Measurements from ENCODE around the gene GEMIN5. TPM values are rescaled to one million over a fixed set of nuclear protein-coding genes. Genes with fewer than 3 reads are reported as not detected.
"Not testable (repeated sequence)": the region's sequence is repeated elsewhere in the genome, so short reads cannot be mapped to it uniquely, and the experiment has no call there.

The GEMIN5 gene
- total RNA-seq, 1 donor from 2014 or later = 14.8 TPM

- Histone ChIP-seq H3K36me3 (ENCODE audit: insufficient read depth, low read length) (no peaks in the 10 kb centered on the region), H3K9me3 (ENCODE audit: insufficient read depth, low read depth, low read length) (no peaks in the 10 kb centered on the region), H3K9ac (ENCODE audit: low read length) (no peak overlapping the region), H3K4me1 (ENCODE audit: insufficient read depth, low read length) (no peaks in the 10 kb centered on the region), H3K4me2 (ENCODE audit: low read length) (no peak overlapping the region), H4K20me1 (ENCODE audit: insufficient read depth, low read length) (no peaks in the 10 kb centered on the region), H2AFZ (ENCODE audit: low read depth, low read length) (no peak overlapping the region), H3K4me3 (ENCODE audit: insufficient read depth, low read depth, low read length) (no peak overlapping the region), H3K27ac (ENCODE audit: low read depth, low read length) (no peak overlapping the region), H3K27me3 (ENCODE audit: insufficient read depth, low read length) (peaks cover 2% of the 10 kb centered on the region), H3K79me2 (ENCODE audit: insufficient read depth, low read length) (no peaks in the 10 kb centered on the region)
- FAIRE-seq (no peak), DNase-seq (ENCODE audit: low read depth) (no peak)
- Mint-ChIP-seq H3K9me3 (ENCODE audit: unreplicated experiment) (peaks cover 2% of the 10 kb centered on the region), H3K4me3 (ENCODE audit: unreplicated experiment) (no peak overlapping the region), H3K27me3 (ENCODE audit: low read depth, unreplicated experiment) (no peaks in the 10 kb centered on the region), H3K27ac (ENCODE audit: unreplicated experiment) (no peak overlapping the region), H3K36me3 (ENCODE audit: low read depth, unreplicated experiment) (peaks cover 3% of the 10 kb centered on the region), H3K4me1 (ENCODE audit: low read depth, unreplicated experiment) (no peaks in the 10 kb centered on the region)
- TF ChIP-seq EZH2 (IDR thresholded peaks at IDR 0.05; ENCODE audit: insufficient read depth, low read length) = no peak
- TF ChIP-seq CTCF (IDR thresholded peaks at IDR 0.05; ENCODE audit: insufficient read depth, low read depth, low read length) = no peak
Observed at GRCh38 chr5:154984946-154985516, 47.0 kb upstream of the GEMIN5 start.

GRCh38 chr5:154978294-154978693, 40.3 kb upstream of the GEMIN5 start:
- H3K4me1 ChIP-seq (ENCODE audit: insufficient read depth, low read length); H3K27me3 ChIP-seq (ENCODE audit: insufficient read depth, low read length); H3K27ac Mint-ChIP-seq (ENCODE audit: unreplicated experiment); H3K27me3 Mint-ChIP-seq (ENCODE audit: low read depth, unreplicated experiment); H2AFZ ChIP-seq (ENCODE audit: low read depth, low read length); H3K36me3 ChIP-seq (ENCODE audit: insufficient read depth, low read length); H3K4me2 ChIP-seq (ENCODE audit: low read length); H4K20me1 ChIP-seq (ENCODE audit: insufficient read depth, low read length); H3K9me3 ChIP-seq (ENCODE audit: insufficient read depth, low read depth, low read length); H3K4me1 Mint-ChIP-seq (ENCODE audit: low read depth, unreplicated experiment); H3K4me3 ChIP-seq (ENCODE audit: insufficient read depth, low read depth, low read length); H3K27ac ChIP-seq (ENCODE audit: low read depth, low read length); H3K4me3 Mint-ChIP-seq (ENCODE audit: unreplicated experiment); H3K36me3 Mint-ChIP-seq (ENCODE audit: low read depth, unreplicated experiment); DNase-seq (ENCODE audit: low read depth); H3K79me2 ChIP-seq (ENCODE audit: insufficient read depth, low read length); H3K9ac ChIP-seq (ENCODE audit: low read length); FAIRE-seq; H3K9me3 Mint-ChIP-seq (ENCODE audit: unreplicated experiment): not testable (repeated sequence)

- peak; percentile 10 for DNase-seq (ENCODE audit: low read depth)
- Histone ChIP-seq H3K79me2 (ENCODE audit: insufficient read depth, low read length) (no peaks in the 10 kb centered on the region), H3K4me3 (ENCODE audit: insufficient read depth, low read depth, low read length) (no peak overlapping the region), H3K9ac (ENCODE audit: low read length) (no peak overlapping the region), H3K36me3 (ENCODE audit: insufficient read depth, low read length) (no peaks in the 10 kb centered on the region), H3K4me2 (ENCODE audit: low read length) (no peak overlapping the region), H3K4me1 (ENCODE audit: insufficient read depth, low read length) (no peaks in the 10 kb centered on the region), H3K9me3 (ENCODE audit: insufficient read depth, low read depth, low read length) (no peaks in the 10 kb centered on the region), H2AFZ (ENCODE audit: low read depth, low read length) (no peak overlapping the region), H3K27me3 (ENCODE audit: insufficient read depth, low read length) (no peaks in the 10 kb centered on the region), H4K20me1 (ENCODE audit: insufficient read depth, low read length) (no peaks in the 10 kb centered on the region), H3K27ac (ENCODE audit: low read depth, low read length) (no peak overlapping the region)
- no peak for FAIRE-seq
- TF ChIP-seq CTCF (IDR thresholded peaks at IDR 0.05; ENCODE audit: insufficient read depth, low read depth, low read length) = no peak
- no peak for TF ChIP-seq EZH2 (IDR thresholded peaks at IDR 0.05; ENCODE audit: insufficient read depth, low read length)
- Mint-ChIP-seq H3K9me3 (ENCODE audit: unreplicated experiment) (peaks cover 2% of the 10 kb centered on the region), H3K27ac (ENCODE audit: unreplicated experiment) (peak overlapping the region; percentile 66), H3K4me1 (ENCODE audit: low read depth, unreplicated experiment) (peaks cover 3% of the 10 kb centered on the region), H3K4me3 (ENCODE audit: unreplicated experiment) (no peak overlapping the region), H3K36me3 (ENCODE audit: low read depth, unreplicated experiment) (peaks cover 9% of the 10 kb centered on the region), H3K27me3 (ENCODE audit: low read depth, unreplicated experiment) (no peaks in the 10 kb centered on the region)
Observed at GRCh38 chr5:154977409-154977808, 39.4 kb upstream of the GEMIN5 start.

- DNase-seq (ENCODE audit: low read depth); H2AFZ ChIP-seq (ENCODE audit: low read depth, low read length); H3K27ac ChIP-seq (ENCODE audit: low read depth, low read length); H3K27ac Mint-ChIP-seq (ENCODE audit: unreplicated experiment); H3K9me3 Mint-ChIP-seq (ENCODE audit: unreplicated experiment); H3K4me1 Mint-ChIP-seq (ENCODE audit: low read depth, unreplicated experiment); H3K36me3 ChIP-seq (ENCODE audit: insufficient read depth, low read length); H3K4me1 ChIP-seq (ENCODE audit: insufficient read depth, low read length); H3K9me3 ChIP-seq (ENCODE audit: insufficient read depth, low read depth, low read length); H3K4me2 ChIP-seq (ENCODE audit: low read length); H3K36me3 Mint-ChIP-seq (ENCODE audit: low read depth, unreplicated experiment); FAIRE-seq; H4K20me1 ChIP-seq (ENCODE audit: insufficient read depth, low read length); H3K4me3 Mint-ChIP-seq (ENCODE audit: unreplicated experiment); H3K4me3 ChIP-seq (ENCODE audit: insufficient read depth, low read depth, low read length); H3K27me3 ChIP-seq (ENCODE audit: insufficient read depth, low read length); H3K9ac ChIP-seq (ENCODE audit: low read length); H3K79me2 ChIP-seq (ENCODE audit: insufficient read depth, low read length); H3K27me3 Mint-ChIP-seq (ENCODE audit: low read depth, unreplicated experiment): not testable (repeated sequence)
Observed at GRCh38 chr5:154976082-154976481, 38.1 kb upstream of the GEMIN5 start.

Data from astrocyte (in vitro differentiated cells and primary cell).